ENCODE measurements around the gene CYSTM1.

DNA sequence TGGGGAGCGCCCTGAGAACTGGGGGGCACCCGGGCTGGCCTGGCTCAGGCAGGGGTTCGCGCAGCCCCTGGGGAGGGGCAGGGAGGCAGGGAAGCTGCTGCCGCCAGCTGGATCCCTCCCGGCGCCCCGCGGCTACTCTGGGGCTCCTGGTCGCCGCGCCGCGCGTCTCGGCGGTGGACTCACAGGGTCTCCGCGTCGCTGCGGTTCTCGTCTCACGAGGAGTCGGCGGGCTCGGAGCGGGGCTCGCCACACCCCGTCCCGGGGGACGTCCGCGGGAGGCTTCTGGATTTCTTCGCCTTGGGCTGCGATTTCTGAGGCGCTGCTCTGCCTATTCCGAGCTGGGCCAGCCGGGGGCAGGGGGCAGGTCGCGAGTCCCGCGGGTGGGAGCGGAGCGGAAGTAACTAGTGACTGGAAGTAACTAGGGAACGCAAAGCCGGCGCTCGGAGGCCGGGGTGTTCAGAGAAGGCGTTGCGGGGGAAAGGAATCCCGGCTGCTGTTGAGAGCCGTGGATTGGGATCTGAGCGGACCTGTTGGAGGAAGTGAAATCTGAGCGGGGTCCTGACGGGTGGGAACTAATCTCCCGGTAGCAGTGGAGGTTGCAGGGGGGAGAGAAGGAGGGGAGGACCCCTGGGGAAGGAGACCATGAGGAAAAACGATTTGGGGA is 511 bp downstream of the CYSTM1 start:
- TF ChIP-seq, protein P1, sequence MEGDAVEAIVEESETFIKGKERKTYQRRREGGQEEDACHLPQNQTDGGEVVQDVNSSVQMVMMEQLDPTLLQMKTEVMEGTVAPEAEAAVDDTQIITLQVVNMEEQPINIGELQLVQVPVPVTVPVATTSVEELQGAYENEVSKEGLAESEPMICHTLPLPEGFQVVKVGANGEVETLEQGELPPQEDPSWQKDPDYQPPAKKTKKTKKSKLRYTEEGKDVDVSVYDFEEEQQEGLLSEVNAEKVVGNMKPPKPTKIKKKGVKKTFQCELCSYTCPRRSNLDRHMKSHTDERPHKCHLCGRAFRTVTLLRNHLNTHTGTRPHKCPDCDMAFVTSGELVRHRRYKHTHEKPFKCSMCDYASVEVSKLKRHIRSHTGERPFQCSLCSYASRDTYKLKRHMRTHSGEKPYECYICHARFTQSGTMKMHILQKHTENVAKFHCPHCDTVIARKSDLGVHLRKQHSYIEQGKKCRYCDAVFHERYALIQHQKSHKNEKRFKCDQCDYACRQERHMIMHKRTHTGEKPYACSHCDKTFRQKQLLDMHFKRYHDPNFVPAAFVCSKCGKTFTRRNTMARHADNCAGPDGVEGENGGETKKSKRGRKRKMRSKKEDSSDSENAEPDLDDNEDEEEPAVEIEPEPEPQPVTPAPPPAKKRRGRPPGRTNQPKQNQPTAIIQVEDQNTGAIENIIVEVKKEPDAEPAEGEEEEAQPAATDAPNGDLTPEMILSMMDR (IDR thresholded peaks at IDR 0.05 in 4 of 5, conservative IDR thresholded peaks at IDR 0.05 in 1 of 5), result peak in 2 of 5 experiments; percentile 18 to 50
- no peak for TF ChIP-seq POLR2A (IDR thresholded peaks at IDR 0.05)
